ENCODE results near the gene NBAS. TPM values are rescaled to one million over a fixed set of nuclear protein-coding genes. Genes with fewer than 3 reads are reported as not detected.

Gene NBAS
- total RNA-seq, 2 experiments from 2014 or later: 24.4 to 28.8 TPM

GRCh38 chr2:15377202-15377601 is 183.9 kb downstream of the NBAS start:
- intact Hi-C loops (cut with micrococcal nuclease; ENCODE audit: unreplicated experiment): no loop called here
- TF ChIP-seq EZH2phosphoT487 (IDR thresholded peaks at IDR 0.05; ENCODE audit: borderline replicate concordance, low read depth, low read length): no peak
- TF ChIP-seq, protein P1, sequence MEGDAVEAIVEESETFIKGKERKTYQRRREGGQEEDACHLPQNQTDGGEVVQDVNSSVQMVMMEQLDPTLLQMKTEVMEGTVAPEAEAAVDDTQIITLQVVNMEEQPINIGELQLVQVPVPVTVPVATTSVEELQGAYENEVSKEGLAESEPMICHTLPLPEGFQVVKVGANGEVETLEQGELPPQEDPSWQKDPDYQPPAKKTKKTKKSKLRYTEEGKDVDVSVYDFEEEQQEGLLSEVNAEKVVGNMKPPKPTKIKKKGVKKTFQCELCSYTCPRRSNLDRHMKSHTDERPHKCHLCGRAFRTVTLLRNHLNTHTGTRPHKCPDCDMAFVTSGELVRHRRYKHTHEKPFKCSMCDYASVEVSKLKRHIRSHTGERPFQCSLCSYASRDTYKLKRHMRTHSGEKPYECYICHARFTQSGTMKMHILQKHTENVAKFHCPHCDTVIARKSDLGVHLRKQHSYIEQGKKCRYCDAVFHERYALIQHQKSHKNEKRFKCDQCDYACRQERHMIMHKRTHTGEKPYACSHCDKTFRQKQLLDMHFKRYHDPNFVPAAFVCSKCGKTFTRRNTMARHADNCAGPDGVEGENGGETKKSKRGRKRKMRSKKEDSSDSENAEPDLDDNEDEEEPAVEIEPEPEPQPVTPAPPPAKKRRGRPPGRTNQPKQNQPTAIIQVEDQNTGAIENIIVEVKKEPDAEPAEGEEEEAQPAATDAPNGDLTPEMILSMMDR (conservative IDR thresholded peaks at IDR 0.05; ENCODE audit: low read length): no peak
- DNase-seq (ENCODE audit: low spot score): no peak
- no peak overlapping the region for H2AFZ ChIP-seq (ENCODE audit: low read length)
- no peaks in the 10 kb centered on the region for H4K20me1 ChIP-seq (ENCODE audit: insufficient read depth, low read length)
- no peaks in the 10 kb centered on the region for H3K9me2 ChIP-seq (ENCODE audit: insufficient read depth, low read length)
- POLR2A ChIA-PET: no interaction called here
- no peak overlapping the region for H3K4me2 ChIP-seq (ENCODE audit: low read length)
- H3K27ac ChIP-seq (ENCODE audit: low read depth, low read length, poor library complexity, severe bottlenecking): no peak overlapping the region
- no peak overlapping the region for H3K4me3 ChIP-seq (ENCODE audit: low read depth, low read length, poor library complexity, severe bottlenecking)
- H3K9me3 ChIP-seq (ENCODE audit: low read length): no peaks in the 10 kb centered on the region
- CTCF ChIA-PET (ENCODE audit: unreplicated experiment): no interaction called here
- H3K4me1 ChIP-seq (ENCODE audit: insufficient read depth, low read length, poor library complexity, severe bottlenecking): peaks cover 13% of the 10 kb centered on the region
- H3K36me3 ChIP-seq (ENCODE audit: insufficient read depth, low read length): peaks cover 14% of the 10 kb centered on the region
- no TSS peak for BruUV-seq (replicated peaks)
- no peaks in the 10 kb centered on the region for H3K79me2 ChIP-seq (ENCODE audit: insufficient read depth, low read depth, low read length)

GRCh38 chr2:15372019-15372418 is 189.1 kb downstream of the NBAS start:
- no peaks in the 10 kb centered on the region for H4K20me1 ChIP-seq (ENCODE audit: insufficient read depth, low read length)
- H3K9me3 ChIP-seq (ENCODE audit: low read length): no peaks in the 10 kb centered on the region
- H3K27ac ChIP-seq (ENCODE audit: low read depth, low read length, poor library complexity, severe bottlenecking): no peak overlapping the region
- DNase-seq (ENCODE audit: low spot score): no peak
- H3K4me1 ChIP-seq (ENCODE audit: insufficient read depth, low read length, poor library complexity, severe bottlenecking): peaks cover 7% of the 10 kb centered on the region
- H3K79me2 ChIP-seq (ENCODE audit: insufficient read depth, low read depth, low read length): no peaks in the 10 kb centered on the region
- BruUV-seq (replicated peaks): no TSS peak
- no peak overlapping the region for H3K4me3 ChIP-seq (ENCODE audit: low read depth, low read length, poor library complexity, severe bottlenecking)
- H3K4me2 ChIP-seq (ENCODE audit: low read length): no peak overlapping the region
- H3K9me2 ChIP-seq (ENCODE audit: insufficient read depth, low read length): no peaks in the 10 kb centered on the region
- TF ChIP-seq EZH2phosphoT487 (IDR thresholded peaks at IDR 0.05; ENCODE audit: borderline replicate concordance, low read depth, low read length): no peak
- TF ChIP-seq, protein P1 (conservative IDR thresholded peaks at IDR 0.05; ENCODE audit: low read length): no peak
- H2AFZ ChIP-seq (ENCODE audit: low read length): no peak overlapping the region
- ChIA-PET POLR2A (no interaction called here), CTCF (ENCODE audit: unreplicated experiment) (no interaction called here)
- intact Hi-C loops (cut with micrococcal nuclease; ENCODE audit: unreplicated experiment): no loop called here
- peaks cover 8% of the 10 kb centered on the region for H3K36me3 ChIP-seq (ENCODE audit: insufficient read depth, low read length)

DNA sequence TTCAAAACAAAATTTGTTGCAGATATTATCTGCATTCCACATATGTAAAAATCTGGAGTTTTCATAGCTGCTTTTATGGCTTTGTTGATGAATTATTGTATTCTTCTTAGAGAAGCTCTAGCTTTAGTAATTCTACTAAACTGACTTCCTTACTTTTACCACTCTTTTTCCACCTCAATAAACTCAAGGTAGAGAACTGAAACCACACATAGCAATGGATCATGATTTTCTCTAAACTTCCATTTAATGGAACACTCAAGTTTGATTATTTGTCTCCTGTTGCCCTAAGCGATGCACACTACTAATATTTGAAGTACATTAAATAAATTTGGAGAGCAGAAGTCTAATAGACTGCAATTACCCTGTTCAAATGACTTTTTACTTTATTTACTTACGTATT is 192.0 kb downstream of the NBAS start:
- H4K20me1 ChIP-seq (ENCODE audit: insufficient read depth, low read length): no peaks in the 10 kb centered on the region
- H3K4me1 ChIP-seq (ENCODE audit: insufficient read depth, low read length, poor library complexity, severe bottlenecking): peaks cover 7% of the 10 kb centered on the region
- intact Hi-C loops (cut with micrococcal nuclease; ENCODE audit: unreplicated experiment): no loop called here
- H3K27ac ChIP-seq (ENCODE audit: low read depth, low read length, poor library complexity, severe bottlenecking): no peak overlapping the region
- H2AFZ ChIP-seq (ENCODE audit: low read length): no peak overlapping the region
- H3K36me3 ChIP-seq (ENCODE audit: insufficient read depth, low read length): peaks cover 5% of the 10 kb centered on the region
- DNase-seq (ENCODE audit: low spot score): no peak
- no peaks in the 10 kb centered on the region for H3K9me3 ChIP-seq (ENCODE audit: low read length)
- POLR2A ChIA-PET: no interaction called here
- no peak overlapping the region for H3K4me3 ChIP-seq (ENCODE audit: low read depth, low read length, poor library complexity, severe bottlenecking)
- no peaks in the 10 kb centered on the region for H3K9me2 ChIP-seq (ENCODE audit: insufficient read depth, low read length)
- H3K79me2 ChIP-seq (ENCODE audit: insufficient read depth, low read depth, low read length): no peaks in the 10 kb centered on the region
- BruUV-seq (replicated peaks): no TSS peak
- CTCF ChIA-PET (ENCODE audit: unreplicated experiment): no interaction called here
- H3K4me2 ChIP-seq (ENCODE audit: low read length): no peak overlapping the region
- TF ChIP-seq EZH2phosphoT487 (IDR thresholded peaks at IDR 0.05; ENCODE audit: borderline replicate concordance, low read depth, low read length): no peak
- TF ChIP-seq, protein P1 (conservative IDR thresholded peaks at IDR 0.05; ENCODE audit: low read length): no peak

Measured in OCI-LY7 (cell line).